K562 (cell line): ENCODE results near the gene NYAP2.

ENCODE experiments used
- CBFA2T2 ChIP-seq: fragments of 450-650 bp; conservative IDR thresholded peaks from 2 replicates; pipeline ENCODE4 v1.6.1; 2017; ENCODE audit warnings: mild to moderate bottlenecking
- FOXK2 ChIP-seq, 2 experiments: fragments of 450-650 bp; IDR thresholded peaks in 1 of 2; conservative IDR thresholded peaks in 1 of 2; 2 replicates each; pipeline ENCODE4 v1.6.1; 2016; ENCODE audit warnings: low read depth in 2 of 2, mild to moderate bottlenecking in 1 of 2
- TCF7L2 ChIP-seq: fragments of 150-350 bp; IDR thresholded peaks from 2 replicates; pipeline ENCODE4 v1.6.1; 2016; ENCODE audit warnings: low read depth, mild to moderate bottlenecking, low read length, moderate library complexity
- XRCC5 ChIP-seq: fragments of 200-400 bp; formaldehyde crosslinking; IDR thresholded peaks from 2 replicates; pipeline ENCODE4 v1.6.1; 2017; ENCODE audit warnings: low read depth, mild to moderate bottlenecking, low read length
- TF ChIP-seq, protein P1 (sequence below), 3 experiments: IDR thresholded peaks in 2 of 3; conservative IDR thresholded peaks in 1 of 3; 2 replicates each; pipeline ENCODE4 v1.5.1; 2011 to 2012; ENCODE audit warnings: low read length in 3 of 3, mild to moderate bottlenecking in 3 of 3, control low read depth in 2 of 3, improper control_type of control experiment in 1 of 3, inconsistent platforms in 1 of 3, low read depth in 1 of 3, mixed read lengths in 1 of 3, moderate library complexity in 1 of 3; ENCODE audit not compliant: insufficient read depth in 2 of 3

DNA sequence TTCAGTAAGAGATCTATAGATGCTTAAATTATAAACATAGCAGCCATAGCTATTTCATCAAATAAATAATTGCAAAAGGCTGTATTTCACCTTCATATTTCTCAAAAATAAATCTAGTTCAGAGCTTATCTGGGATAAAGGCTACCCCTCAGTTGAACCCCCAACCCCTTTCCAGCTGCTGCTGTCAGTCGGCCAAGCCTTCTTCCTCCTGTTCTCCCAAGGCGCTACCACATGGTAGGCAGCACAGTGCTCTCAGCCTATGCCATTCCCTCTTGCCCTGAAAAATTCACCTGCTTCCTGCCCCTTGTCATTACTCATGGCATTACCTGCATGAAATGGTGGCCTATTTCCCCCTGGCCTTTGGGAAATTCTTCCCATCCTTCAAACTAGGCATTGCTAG lies 136.5 kb downstream of the NYAP2 start:
- TF ChIP-seq XRCC5 (no peak), FOXK2 (conservative IDR thresholded peaks at IDR 0.05 in 1 of 2, IDR thresholded peaks at IDR 0.05 in 1 of 2; ENCODE audit: low read depth in 2 of 2) (no peak), CBFA2T2 (no peak), TCF7L2 (no peak)
- TF ChIP-seq, protein P1, sequence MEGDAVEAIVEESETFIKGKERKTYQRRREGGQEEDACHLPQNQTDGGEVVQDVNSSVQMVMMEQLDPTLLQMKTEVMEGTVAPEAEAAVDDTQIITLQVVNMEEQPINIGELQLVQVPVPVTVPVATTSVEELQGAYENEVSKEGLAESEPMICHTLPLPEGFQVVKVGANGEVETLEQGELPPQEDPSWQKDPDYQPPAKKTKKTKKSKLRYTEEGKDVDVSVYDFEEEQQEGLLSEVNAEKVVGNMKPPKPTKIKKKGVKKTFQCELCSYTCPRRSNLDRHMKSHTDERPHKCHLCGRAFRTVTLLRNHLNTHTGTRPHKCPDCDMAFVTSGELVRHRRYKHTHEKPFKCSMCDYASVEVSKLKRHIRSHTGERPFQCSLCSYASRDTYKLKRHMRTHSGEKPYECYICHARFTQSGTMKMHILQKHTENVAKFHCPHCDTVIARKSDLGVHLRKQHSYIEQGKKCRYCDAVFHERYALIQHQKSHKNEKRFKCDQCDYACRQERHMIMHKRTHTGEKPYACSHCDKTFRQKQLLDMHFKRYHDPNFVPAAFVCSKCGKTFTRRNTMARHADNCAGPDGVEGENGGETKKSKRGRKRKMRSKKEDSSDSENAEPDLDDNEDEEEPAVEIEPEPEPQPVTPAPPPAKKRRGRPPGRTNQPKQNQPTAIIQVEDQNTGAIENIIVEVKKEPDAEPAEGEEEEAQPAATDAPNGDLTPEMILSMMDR (IDR thresholded peaks at IDR 0.05 in 2 of 3, conservative IDR thresholded peaks at IDR 0.05 in 1 of 3; ENCODE audit: insufficient read depth in 2 of 3, low read depth in 1 of 3, low read length in 3 of 3), result no peak
